CD4-positive, alpha-beta T cell treated with Interleukin-6 for 4 hours (primary cell): Measurements from ENCODE around the gene MYO1B.

Source experiments
- DNase-seq: peaks from one replicate; pipeline ENCODE4 v3.0.0-alpha.2; 2020; ENCODE audit warnings: mixed read lengths

The MYO1B gene

DNA sequence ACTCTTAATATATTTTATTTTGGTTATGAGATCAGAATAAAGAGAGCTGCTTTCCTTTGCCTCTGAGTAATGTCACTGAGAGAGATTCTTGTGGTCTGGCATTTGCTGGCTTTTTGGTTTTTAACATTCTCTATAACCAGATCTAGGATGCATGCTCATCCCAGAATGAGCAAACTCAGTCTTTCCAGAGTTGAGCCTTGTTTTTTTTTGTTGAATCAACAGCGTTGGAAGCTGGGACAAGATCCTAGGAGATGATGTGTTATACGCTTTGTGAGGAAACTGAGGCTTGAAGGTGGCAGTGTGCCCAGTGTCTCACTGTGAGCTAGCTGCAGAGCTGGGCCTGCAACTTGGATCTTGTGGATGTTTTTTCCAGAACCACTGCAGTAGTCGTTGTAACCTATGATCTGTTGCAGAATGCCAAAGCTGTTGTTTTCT, 19.5 kb downstream of the MYO1B start:
- no peak for DNase-seq

- no peak for DNase-seq
Measured at GRCh38 chr2:191265311-191266170, 20.3 kb downstream of the MYO1B start.

DNA sequence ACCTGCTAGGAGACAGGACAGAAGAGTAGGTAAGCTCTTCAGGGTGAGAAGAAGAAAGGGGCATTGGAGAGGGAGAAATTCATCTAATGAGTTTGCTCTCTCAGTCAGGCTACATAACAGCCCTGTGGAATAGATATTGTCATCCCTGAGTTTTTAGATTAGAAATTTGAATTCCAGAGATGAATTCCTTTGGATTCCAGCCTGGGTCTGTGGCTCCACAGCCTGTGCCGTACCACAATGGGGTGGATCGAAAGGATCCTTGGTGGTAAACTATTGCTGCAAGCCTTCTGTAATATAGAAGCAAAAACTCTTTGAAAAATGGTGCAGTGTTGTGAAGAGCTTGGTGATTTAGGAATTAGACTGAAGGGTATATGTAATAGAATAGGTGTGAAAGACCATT, 21.0 kb downstream of the MYO1B start:
- no peak for DNase-seq

DNA sequence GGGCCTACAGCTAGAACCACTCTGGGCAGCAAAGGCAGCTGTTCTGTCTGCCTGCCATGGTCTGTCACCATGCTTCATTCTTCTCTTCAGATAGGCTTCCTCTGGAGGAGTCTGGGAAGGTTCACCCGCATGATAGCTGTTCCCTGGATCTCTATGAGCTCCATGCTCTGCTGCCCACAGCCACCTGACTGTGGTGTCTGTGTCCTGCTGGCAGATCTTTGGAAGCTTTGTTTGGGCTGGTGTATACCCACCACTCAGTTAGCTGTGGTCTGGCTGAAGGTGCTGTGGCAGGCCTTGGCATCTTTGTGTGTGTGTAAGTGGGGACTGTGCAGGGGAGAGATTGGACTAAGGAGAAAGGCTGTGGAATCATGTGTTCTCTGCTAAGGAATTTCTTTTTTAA, 23.4 kb downstream of the MYO1B start:
- DNase-seq = no peak

DNA sequence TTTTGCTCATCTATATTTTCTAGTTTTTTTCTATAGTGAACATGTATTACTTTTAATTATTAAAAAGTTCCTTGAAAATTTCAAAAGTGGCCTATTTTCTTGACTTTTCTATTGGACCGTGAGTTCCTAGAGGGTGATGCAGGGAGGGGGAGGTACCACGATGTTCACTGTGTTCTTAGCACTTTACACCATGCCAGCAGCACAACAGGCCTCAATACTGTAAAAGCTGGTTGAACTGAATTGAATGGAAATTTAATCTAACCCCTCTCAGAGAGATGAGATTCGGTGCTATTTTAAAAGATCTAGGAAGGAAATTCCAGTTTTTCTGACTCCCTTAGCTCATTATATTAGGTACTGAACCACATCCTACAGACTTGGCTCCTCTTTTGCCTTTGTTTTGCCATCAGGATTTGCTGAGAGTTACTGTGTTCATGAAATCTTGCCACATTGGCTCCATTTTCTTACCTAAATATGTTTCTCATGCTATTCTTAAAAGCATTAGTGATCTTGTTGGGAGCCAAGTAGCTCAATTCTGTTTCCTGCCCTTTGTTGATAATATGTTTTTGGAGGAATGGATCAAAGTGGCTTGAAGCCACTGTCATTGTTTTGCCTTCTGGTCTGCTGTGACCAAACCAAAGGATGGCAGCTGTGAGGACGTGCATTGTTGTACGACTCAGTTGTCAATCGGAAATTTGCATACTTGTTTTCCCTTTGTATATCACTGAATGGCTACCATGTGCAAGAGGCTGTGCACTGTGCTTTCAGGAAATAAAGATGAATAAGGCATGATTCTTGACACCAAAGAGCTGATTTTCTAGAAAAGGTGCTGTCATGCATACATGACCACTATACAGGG, 25.3 kb downstream of the MYO1B start:
- DNase-seq = no peak

DNA sequence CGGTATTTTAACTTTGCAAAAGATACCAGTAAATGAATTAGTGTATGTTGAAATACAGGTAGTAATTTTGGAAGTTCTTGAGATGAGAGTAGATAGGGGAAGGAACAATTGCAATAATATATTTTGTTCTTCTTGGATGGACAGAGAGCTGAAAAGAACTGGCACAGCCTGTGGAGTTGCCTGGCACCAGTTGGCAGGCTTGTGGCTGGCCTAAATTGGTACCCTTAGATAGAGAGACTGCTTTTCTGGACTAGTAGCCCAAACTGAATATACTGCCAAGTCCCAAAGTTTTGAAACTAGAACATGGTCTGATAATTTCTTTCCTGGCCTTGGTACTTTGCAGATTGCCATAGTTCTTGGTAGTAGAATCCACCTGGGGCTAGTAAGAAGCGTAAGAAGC, 26.9 kb downstream of the MYO1B start:
- no peak for DNase-seq

DNA sequence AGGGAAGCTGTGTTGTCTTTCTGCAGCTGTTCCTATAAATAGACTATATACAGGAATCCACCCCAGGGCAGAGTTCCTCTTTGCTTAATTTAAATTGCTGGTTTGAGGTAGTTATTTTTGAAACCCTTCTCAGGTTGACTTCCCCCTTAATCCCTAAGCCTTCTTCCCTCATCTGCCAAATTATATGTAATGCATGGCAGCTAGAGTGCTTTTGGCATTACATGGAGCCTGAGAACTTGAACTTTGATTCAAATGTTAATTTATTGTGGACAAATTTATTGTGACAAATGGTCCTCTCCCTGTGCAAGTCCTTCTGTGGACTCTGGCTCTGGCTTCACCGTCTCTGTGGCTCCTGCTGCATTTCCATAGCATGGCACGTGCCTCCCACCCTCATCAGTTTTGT, 29.2 kb downstream of the MYO1B start:
- DNase-seq = no peak

GRCh38 chr2:191276792-191277465, 31.7 kb downstream of the MYO1B start:
- DNase-seq = no peak

DNA sequence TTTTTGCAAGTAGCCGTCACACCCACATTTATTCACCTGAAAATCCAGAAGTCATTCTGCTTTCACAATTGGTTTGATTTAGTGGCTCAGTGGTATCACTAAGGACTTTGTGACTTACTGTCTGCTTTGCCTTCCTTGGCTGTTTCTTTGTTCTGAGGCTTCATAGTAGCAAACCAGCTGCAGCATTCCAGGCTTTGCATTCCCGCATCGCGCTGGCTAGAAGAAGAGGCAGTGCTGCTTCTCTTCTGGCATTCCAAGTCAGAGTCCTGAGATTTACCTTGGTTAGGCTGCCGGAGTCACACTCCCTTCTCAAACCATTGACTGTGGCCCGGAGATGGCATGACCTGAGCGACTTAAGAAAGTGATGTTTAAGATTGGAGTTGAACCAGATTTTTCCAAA, 35.1 kb downstream of the MYO1B start:
- no peak for DNase-seq

DNA sequence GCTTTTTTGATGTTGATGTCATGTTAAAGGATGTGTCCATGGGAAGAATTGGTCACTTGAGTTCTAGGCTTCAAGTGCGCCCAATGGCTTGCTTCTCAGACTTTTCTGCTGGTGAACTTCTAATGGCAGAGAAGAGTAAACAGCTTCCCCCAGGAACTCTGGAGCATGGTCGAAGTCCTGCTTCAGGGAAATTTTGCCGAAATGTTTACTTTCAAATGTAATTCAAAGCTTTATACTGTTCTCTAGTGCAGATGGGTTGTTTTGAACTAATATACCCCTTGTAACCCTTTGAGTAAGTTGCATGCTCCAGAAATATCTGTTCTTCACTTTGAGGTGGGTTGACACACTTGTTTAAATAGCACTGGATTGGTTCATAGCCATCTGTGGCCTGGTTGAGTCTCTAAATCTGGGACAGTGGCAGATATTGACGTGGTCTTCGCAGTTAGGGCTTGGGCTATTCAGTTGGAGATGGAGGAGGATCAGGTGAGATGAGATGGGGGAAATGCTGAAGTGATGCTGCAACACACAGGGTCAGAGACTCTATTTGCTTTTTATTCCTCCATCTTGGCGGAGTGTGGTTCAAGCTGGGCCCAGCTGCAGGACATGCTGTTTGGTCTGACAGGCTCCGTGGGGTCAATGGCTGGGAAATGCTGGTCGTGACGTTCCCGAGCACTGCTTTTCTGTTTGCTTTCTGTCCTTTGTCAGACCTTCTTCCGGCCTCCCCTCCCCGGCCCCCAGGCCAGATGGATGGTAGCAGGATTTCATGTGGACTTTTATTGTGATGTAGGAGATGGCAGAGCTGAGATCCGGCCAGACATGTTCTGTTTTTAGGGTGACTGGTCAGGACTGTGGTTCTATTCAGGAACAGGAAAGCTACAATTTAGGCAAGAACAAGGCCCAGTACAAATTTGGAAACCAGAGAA, 35.9 kb downstream of the MYO1B start:
- no peak for DNase-seq

GRCh38 chr2:191285252-191285651, 40.0 kb downstream of the MYO1B start:
- no peak for DNase-seq

DNA sequence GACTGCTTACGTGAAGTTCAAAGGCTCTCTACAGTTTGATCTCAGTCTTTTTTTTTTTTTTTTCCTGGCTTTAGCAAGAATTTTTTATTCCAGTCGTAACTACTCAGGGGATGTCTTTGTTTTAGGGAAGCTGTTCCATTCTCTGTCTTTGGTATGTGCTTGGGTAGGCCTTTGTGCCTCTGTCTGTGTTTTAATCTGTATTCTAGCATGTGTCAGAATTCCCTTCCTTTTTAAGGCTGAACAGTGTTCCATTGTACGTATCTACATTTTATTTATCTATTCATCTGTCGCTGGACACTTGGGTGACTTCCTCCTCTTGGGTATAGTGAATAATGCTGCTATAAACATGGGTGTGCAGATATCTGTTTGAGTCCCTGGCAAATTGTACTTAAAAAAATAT, 42.6 kb downstream of the MYO1B start:
- no peak for DNase-seq

GRCh38 chr2:191289049-191289448, 43.8 kb downstream of the MYO1B start:
- DNase-seq = no peak

- DNase-seq = no peak
Measured at GRCh38 chr2:191291471-191291870, 46.3 kb downstream of the MYO1B start.

DNA sequence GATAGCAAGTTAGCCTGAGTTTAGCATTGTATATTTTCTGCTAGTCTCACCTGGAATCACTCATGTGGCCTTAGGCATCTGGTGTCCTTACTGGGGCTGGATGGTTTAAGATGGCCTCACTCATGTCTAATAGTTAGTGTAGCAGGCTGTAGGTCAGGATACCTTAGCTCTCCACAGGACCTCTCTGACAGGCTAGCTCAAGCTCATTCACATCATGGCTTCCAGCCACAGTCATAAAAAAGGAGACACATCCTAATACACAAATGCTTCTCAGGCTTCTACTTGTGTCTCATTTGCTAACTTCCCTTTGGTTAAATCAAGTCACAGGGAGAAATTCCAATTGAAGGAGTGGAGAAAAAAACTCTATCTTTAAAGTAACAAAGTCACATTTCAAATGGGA, 47.7 kb downstream of the MYO1B start:
- DNase-seq = no peak

DNA sequence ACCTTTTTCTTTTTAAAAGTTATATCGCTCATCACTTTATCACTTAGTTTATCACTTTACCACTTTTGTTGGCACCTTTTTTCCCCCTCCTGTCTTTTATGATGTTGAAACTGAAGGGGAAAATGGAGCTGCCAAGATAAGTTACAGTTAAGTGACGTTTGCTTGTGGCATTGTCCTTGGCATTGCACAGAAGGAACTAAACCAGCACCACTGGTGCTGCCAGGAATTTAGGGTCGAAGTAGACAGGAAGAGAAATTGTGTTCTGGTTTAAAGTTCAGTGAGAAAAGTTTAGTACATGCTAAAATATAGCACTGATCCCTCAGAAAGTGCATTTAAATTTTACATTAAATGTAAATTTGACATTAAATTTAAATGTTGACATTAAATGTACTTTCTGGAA, 49.9 kb downstream of the MYO1B start:
- DNase-seq = no peak

DNA sequence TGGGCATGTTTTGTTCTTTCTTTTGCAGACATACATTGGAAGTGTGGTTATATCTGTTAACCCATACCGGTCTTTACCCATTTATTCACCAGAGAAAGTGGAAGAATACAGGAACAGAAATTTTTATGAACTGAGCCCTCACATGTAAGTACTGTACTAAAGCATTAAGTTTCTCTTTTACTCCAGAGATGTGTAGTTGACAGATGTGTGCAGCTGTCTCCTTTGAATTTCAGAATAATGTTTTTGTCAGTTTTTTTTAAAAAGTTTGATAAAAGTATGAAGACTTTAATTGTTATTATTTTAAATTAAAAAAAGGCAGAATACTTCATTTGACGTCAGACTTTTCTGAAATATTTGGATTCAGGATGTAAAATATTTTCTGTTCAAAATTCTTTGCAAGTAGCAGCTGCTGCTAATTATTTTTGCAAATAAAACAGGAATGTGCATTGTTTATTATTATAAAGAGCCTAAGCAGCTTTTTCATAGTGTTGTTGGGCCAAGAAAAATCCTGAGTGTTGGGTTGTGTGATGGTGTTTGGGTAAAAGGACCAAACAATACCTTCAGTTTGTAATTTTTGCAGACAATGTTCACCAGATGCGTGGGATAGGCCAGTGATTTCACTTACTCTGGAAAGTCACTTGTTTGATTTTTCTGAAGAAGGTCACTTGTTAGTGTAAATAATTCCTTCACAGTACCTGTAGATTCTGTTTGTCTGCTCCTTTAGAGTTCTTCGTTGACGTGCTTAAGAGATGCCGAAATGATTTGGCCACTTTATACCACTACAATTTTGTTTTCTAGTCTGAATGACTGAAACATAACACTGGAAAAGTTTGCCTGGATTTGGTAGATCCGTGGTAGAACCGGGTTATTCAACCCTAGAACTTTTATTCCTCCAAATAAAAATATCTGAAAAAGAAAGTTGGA, 51.1 kb downstream of the MYO1B start:
- DNase-seq = no peak

- DNase-seq = no peak
Measured at GRCh38 chr2:191297033-191297432, 51.8 kb downstream of the MYO1B start.

DNA sequence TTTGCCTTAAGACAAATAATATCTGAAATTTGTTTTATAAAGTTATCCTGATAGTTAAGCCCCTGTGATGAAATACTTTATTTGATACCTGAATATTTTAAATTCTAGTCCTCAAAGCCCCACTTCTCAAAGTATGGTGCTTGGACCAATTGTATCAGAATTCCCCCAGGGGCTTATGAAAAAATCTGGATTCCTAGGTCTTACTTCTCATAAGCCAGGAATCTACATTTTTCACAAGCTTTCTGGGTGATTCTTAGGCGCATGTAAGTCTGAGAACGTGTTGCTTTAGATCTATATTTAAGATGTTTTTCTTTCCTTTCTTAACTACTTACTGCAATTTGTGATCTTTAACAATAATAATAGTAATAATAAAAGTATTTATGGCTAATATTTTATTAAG, 53.1 kb downstream of the MYO1B start:
- DNase-seq = no peak

GRCh38 chr2:191299010-191299409, 53.8 kb downstream of the MYO1B start:
- DNase-seq = no peak

DNA sequence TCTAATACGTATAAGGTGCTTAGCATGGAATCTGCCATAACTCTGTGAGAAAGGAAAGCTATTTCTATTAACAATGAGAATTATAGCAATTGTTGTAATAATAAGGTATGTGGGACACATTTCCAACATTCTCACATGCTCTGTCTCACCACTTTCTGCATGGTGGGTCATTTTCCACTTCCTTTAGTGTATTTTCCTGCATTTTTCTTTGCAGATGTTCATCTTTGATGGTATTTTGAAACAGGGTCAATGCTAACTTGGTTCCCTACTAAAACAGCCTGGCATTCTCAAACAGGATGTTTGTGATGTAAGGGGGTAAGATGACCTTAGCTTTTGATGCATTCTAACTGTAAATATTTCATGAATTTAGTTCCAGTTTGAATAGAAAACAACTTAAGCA, 54.7 kb downstream of the MYO1B start:
- no peak for DNase-seq
